Ectodermal cell (in vitro differentiated cells): ENCODE results near the gene REX1BD.

Experiments used
- H3K27ac ChIP-seq: 2 replicates; pipeline ENCODE4 v1.7.0; 2013; ENCODE audit warnings: mild to moderate bottlenecking, low read depth, low read length; ENCODE audit not compliant: insufficient read depth, poor library complexity, severe bottlenecking
- H3K27me3 ChIP-seq: 2 replicates; pipeline ENCODE4 v1.7.0; 2013; ENCODE audit warnings: mild to moderate bottlenecking, low read length; ENCODE audit not compliant: insufficient read depth, control insufficient read depth, poor library complexity, severe bottlenecking
- H3K36me3 ChIP-seq: one replicate; pipeline ENCODE4 v1.7.0; 2013; ENCODE audit warnings: low read length; ENCODE audit not compliant: control insufficient read depth, insufficient read depth
- H3K4me1 ChIP-seq: one replicate; pipeline ENCODE4 v1.7.0; 2013; ENCODE audit warnings: low read length; ENCODE audit not compliant: control insufficient read depth, insufficient read depth
- H3K4me3 ChIP-seq: 2 replicates; pipeline ENCODE4 v1.7.0; 2013; ENCODE audit warnings: low read depth, low read length, control low read depth; ENCODE audit not compliant: insufficient read depth
- H3K9me3 ChIP-seq: 2 replicates; pipeline ENCODE4 v1.7.0; 2013; ENCODE audit warnings: mild to moderate bottlenecking, low read length, moderate library complexity; ENCODE audit not compliant: control insufficient read depth
- WGBS, 2 experiments: methylation state at CpG; one replicate each; pipeline ENCODE4 v1.1.7; 2013; ENCODE audit warnings: missing lambda C conversion rate in 2 of 2; 5-methylcytosine and 5-hydroxymethylcytosine counted together

REX1BD gene

GRCh38 chr19:18636969-18637629 is 48.5 kb downstream of the REX1BD start, which contains the start of gene KLHL26:
Gene KLHL26 (plus strand): TSS chr19:18637028. CDS start chr19:18637055, 27 bp downstream.
- Histone ChIP-seq H3K27ac (no peak within 1 kb of the TSS), H3K4me3 (peak within 1 kb of the TSS; percentile 63), H3K9me3 (no peaks in the 10 kb centered on the region), H3K36me3 (no peaks in the 10 kb centered on the region), H3K27me3 (peaks cover 15% of the 10 kb centered on the region), H3K4me1 (peaks cover 12% of the 10 kb centered on the region)
- WGBS, 2 experiments, result 4 to 5% methylated on average over 47 of the region's 47 CpGs

DNA sequence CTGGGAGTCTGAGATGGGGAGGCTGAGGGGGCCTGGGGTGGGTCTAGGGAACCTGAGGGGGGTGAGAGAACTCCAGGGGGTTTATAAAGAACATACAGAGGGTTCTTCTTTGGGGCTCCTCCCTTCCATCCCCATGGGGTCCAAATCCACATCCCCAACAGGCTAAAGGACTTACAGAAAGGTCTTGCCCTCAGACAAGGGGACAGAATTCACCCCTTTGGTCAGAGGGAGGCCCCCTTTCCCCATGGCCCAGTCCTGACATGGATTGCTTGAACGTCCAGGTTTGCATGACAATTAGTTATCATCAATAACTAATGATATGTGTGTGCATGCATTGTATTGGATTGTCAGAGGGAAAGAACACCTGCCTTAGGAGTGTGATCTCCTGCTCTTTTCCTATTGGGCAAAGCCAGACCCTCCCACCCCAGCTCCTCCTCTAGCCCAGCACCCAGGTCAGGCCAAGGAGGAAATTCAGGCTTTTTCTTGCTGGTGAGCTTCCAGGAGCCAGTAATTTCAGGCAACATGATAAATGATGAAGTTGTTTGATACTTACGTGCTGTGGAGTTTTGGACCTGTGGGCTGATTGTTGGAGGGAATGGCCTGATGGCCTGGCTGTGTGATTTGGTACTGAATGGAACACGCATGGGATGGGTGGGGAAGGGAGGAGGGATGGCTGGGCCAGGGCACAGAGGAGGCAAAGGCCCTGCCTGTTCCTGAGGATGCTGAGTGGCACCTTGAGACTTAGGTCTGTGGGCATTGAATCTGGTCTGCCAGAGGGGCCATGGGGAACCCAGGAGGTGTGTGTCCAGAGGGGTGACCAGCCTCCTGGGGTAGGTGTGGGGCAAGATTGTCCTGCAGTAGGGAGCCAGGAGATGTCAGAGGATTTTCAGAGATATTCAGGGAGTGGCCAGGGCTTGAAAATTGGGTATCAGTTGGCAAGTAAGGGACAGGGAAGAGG is 49.4 kb downstream of the REX1BD start:
- Histone ChIP-seq H3K36me3 (no peaks in the 10 kb centered on the region), H3K27ac (no peak overlapping the region), H3K4me1 (peaks cover 12% of the 10 kb centered on the region), H3K9me3 (no peaks in the 10 kb centered on the region), H3K27me3 (peaks cover 15% of the 10 kb centered on the region), H3K4me3 (peak overlapping the region; percentile 63)
- 68 to 78% methylated on average over 3 of the region's 3 CpGs for WGBS, 2 experiments

DNA sequence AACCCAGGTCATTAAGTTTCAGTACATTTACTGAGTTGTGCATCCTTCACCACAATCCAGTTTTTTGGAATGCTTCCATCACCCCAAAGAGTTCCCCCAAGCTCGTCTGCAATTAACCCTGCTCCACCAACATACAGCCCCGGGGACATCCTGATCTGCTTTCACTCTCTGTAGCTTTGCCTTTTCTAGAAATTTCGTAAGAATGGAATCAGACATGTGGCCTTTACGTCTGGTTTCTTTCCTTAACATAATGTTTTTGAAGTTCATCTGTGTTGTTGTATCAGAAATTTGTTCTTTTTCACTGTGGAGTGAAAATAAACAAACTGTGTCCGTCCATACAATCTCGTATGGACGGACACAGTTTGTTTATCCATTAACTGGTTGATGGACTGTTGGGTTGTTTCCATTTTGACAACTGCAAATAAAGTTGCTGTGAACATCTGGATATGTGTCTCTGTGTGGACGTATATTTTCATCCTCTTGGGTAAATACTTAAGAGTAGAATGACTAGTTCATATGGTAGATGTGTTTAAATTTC is 51.2 kb downstream of the REX1BD start:
- Histone ChIP-seq H3K4me1 (peaks cover 12% of the 10 kb centered on the region), H3K36me3 (no peaks in the 10 kb centered on the region)
- 94% methylated on average over 8 of the region's 8 CpGs for WGBS, 2 experiments

More for the DNA sequence above, 51.2 kb downstream of the REX1BD start:
- Histone ChIP-seq H3K27me3 (peaks cover 9% of the 10 kb centered on the region), H3K9me3 (no peaks in the 10 kb centered on the region), H3K27ac (no peak overlapping the region), H3K4me3 (no peak overlapping the region)
